ENCODE results near the gene MYOM1.

DNA sequence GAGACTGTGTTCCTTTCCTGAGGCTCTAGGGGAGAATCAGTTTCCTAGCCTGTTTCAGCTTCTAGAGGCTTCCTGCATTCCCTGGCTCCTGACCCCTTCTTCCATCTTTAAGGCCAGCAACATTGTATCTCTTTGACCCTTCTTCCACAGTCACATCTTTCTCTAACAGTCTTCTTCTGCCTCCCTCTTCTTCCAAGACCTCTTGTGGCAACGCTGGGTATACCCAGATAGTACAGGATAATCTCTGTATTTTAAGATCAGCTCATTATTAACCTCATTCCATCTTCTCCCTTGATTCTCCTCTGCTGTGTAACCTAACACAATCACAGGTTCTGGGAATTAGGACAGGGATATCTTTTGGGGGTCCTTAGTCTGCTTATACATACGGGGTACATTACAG lies 19.0 kb upstream of the MYOM1 start:
- TF ChIP-seq, protein P1, sequence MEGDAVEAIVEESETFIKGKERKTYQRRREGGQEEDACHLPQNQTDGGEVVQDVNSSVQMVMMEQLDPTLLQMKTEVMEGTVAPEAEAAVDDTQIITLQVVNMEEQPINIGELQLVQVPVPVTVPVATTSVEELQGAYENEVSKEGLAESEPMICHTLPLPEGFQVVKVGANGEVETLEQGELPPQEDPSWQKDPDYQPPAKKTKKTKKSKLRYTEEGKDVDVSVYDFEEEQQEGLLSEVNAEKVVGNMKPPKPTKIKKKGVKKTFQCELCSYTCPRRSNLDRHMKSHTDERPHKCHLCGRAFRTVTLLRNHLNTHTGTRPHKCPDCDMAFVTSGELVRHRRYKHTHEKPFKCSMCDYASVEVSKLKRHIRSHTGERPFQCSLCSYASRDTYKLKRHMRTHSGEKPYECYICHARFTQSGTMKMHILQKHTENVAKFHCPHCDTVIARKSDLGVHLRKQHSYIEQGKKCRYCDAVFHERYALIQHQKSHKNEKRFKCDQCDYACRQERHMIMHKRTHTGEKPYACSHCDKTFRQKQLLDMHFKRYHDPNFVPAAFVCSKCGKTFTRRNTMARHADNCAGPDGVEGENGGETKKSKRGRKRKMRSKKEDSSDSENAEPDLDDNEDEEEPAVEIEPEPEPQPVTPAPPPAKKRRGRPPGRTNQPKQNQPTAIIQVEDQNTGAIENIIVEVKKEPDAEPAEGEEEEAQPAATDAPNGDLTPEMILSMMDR (IDR thresholded peaks at IDR 0.05), result peak in 3 of 6 experiments; percentile 31 to 34 (median 33)
- TF ChIP-seq POLR2A (IDR thresholded peaks at IDR 0.05), result no peak

Data from Peyer's patch (tissue), 4 donors.